Dermis blood vessel endothelial cell (primary cell): ENCODE measurements around the gene UQCRFS1. TPM values are rescaled to one million over a fixed set of nuclear protein-coding genes. Genes with fewer than 3 reads are reported as not detected.
"Not testable (repeated sequence)": the region's sequence is repeated elsewhere in the genome, so short reads cannot be mapped to it uniquely, and the experiment has no call there.

ENCODE experiments used
- DNase-seq: peaks from one replicate; pipeline ENCODE4 v3.0.0; 2010
- total RNA-seq: library from RNA; depleted of rRNA; stranded (reverse); fragments of >200 nt; gene quantifications from 2 replicates; pipeline ENCODE4 v1.2.3, GENCODE V29; 2014

Gene UQCRFS1
- total RNA-seq, 1 donor from 2014 or later: 34.7 TPM

DNA sequence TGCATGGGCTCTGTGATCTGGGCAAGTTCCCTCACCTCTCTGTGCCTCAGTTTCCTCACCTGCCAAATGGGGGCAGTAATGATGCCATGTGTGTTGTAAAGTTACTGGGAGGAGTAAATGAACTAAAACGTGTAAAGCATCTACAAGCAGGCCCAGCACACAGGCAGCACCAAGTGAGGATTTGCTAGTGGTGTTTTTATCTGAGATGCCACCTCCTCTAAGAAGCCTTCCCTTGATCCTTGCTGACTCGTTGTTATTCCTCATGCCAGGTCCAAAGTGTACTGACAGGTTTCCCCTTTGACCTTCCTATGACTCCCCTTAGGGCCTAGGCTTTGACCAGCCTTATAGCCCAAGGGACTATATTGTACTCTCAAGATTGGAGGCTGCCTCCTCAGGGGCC is 1.5 kb upstream of the UQCRFS1 start:
- DNase-seq: no peak

DNA sequence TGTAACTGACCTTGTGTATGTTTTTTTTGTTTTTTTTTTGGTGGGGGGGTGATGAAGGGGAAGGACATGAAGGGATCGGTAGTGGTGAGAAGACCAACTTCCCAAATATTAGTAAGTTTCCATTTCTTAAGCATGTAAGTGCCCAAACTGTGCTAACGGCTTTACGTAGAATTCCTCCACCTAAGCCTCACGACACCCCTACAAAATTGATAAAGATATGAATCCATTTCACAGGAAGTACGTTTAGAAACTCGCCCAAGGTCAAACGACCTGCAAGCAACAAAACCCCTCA is 649 bp downstream of the UQCRFS1 start:
- no peak for DNase-seq

DNA sequence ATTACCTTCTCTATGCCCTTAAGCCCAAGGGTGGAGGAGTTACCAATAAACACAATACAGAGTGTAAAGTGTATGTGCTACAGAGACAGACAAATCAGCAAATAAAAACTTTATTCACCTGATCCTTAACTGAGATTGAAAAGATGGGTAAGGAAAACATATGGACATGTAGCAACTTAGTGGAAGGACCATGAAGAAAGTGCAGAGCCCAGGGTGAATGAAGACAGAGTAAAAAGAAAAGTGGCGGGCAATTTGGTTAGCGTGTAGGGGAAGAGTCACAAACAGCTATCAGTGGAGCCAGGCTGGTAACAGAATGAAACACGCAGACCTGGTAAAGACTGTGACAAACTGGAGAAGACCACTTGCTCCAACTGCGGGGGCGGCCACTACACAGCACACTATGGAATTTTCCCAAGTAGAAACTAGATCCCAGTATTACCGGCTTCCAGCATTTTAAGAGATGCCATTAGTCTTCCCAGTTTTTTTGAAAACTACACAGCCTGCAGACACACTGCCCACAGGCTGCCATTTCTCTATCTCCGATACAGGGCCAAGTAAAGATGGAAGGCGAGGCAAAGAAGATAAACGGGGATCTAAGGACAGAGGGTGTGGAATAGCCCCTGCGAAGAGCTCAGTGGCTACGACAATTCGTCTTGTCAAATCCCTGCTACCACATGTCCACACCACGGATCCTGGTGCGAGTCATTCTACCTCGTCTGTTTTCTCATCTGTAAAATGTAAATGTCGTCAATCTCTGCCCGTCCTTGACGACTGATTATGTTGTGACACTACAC is 1.2 kb downstream of the UQCRFS1 start:
- peak; percentile 43 for DNase-seq

DNA sequence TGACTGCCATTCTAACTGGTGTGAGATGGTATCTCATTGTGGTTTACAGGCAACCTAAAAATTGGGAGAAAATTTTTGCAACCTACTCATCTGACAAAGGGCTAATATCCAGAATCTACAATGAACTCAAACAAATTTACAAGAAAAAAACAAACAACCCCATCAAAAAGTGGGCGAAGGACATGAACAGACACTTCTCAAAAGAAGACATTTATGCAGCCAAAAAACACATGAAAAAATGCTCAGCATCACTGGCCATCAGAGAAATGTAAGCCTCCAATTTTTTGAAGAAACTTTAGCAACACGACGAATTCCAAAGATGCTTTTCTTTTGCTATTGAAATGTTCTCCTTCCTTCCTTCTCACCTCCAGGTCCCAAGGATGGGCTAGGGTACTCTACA is 1.9 kb downstream of the UQCRFS1 start:
- not testable (repeated sequence) for DNase-seq

DNA sequence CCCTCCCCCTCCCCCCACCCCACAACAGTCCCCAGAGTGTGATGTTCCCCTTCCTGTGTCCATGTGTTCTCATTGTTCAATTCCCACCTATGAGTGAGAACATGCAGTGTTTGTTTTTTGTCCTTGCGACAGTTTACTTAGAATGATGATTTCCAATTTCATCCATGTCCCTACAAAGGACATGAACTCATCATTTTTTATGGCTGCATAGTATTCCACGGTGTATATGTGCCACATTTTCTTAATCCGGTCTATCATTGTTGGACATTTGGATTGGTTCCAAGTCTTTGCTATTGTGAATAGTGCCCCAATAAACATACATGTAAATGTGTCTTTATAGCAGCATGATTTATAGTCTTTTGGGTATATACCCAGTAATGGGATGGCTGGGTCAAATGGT is 2.4 kb downstream of the UQCRFS1 start:
- DNase-seq: not testable (repeated sequence)

DNA sequence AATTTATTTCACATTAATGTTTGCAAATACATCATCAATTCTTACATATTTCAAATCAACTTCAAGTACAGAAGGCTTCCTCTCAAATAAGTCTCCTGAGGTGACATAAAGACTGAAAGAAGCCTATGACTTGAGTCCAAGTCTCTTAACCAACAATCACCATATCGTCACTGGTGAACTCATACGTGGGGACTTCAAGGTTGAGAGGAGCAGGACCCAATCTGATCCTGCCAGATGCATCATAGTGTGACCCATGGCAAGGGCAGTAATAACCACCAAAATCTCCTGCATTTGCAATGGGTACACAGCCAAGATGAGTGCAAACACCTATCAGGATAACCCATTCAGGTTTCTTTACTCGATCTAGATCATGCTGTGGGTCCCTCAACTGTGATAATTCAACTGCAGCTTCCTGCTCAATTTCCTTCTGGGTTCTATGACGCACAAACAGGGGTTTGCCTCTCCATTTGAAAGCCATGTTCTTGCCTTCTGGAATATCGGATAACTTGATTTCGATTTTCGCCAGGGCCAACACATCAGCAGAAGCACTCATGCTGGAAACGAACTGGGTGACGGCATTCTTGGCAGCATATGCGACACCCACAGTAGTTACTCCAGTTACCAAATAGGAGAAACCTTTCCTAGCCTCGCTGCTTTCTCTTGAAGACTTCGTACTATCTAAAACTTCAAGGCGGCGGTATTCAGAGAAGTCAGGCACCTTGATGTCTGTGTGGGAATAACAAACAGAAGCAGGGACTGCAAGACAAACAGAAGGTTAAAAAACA is 5.4 kb downstream of the UQCRFS1 start:
- DNase-seq: not testable (repeated sequence)

DNA sequence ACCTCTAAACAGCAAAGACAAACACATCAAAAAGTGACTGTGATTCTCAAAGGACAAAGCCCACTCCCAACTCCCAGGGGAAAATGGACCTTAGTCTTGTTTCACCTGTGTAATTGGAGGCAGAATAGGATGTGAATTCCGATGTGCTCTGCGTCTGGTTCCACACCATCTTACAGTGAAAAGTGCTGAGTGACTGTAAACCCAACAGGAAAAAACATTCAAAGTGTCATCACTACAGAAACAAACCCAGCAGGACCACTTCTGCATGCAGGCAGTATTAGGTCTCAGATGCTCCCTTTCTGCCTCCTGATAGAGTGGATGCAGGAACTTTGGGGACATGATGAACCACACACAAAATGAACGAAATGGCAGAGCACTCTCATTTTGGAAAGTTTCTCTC is 6.5 kb downstream of the UQCRFS1 start:
- no peak for DNase-seq

DNA sequence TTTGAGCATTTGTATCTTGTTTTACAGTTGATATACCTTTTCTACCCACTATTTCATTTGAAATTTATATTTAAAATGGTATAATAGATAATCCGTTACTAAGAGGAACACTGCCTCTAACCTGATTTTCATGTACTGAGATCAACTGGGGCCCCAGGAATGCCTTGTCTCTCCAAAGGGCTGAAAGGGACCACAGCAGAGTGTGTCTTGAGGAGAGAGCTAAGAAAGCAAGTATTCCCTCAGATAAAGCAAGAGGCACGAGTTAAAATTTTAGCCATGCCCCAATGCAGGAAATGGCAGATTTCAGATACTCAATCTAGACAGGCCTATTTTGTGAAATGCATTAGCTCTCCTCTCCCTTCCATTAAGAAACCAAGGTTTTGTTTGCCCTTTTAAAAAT is 10.7 kb downstream of the UQCRFS1 start:
- no peak for DNase-seq

DNA sequence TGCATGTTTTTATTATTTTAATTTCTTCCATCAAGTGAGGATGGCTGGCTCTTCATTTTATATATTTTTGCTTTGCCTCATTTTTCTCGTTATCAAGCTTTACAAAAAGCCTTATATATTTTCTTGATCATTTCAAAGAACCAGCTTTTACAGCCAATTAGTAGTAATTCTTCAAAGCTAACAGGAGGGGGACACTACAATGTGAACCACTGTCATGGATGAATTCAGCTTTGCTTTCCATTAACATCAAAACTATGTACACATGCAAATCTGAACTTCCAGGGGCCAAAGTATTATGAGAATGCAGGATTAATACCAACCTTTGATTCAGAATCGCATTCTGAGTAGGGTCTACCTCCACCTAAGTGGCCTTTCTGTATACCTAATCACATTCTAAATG is 11.1 kb downstream of the UQCRFS1 start:
- no peak for DNase-seq

DNA sequence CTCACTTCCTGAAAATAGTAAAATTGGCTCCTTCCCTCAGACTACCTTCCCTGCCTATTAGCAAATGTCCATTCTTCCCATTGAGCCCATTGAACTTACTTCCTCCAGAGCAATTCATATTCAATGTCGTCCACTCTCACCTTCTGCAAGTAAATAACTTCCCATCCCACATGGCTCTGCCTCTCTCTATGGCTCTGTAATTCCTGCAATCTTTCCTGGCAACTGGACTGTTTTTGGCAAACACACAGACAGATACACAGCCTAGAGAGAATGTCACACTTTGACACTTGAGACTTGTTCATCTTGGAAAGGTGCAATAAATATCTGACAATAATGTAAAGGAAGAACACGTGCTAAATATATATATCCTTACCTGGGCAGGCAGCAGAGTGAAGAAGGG is 18.3 kb downstream of the UQCRFS1 start:
- DNase-seq: no peak

DNA sequence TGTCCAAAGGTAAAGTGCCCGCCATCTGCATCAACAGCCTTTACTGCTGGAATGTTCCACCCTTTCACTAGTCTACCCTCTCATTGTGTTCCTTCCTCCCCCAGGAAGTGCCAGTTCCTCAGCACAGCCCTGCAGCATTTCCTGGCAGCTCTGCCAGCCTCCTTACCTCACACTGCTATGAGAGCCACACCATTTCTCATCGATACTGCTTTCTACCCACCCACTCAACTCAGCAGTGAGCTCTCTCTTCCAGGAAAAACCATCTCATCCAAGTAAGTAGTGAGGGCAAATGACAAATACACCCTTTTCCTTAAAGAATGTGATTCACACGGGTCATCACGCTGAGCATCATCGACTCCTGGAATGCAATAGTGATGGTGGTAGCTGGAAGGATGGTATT is 19.8 kb downstream of the UQCRFS1 start:
- no peak for DNase-seq

DNA sequence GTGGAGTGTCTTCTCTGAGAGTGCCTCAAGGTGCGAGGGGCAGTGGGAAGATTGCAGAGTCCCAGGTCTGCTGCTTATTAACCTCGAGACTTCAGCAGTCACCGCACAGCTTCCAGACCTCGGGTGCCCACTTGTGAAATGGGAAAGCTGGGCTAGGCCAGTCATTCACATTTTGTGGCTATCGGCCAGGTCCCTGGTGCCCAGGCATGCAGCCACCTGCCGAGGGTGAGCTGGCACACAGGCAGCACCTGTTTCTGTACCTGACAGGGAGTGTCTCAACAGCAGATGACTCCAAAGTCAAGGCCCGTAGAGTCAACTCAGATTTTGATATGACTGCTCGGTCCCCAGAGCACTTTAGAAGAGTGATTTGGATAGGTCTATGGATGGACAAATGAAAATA is 21.9 kb downstream of the UQCRFS1 start:
- DNase-seq: no peak

DNA sequence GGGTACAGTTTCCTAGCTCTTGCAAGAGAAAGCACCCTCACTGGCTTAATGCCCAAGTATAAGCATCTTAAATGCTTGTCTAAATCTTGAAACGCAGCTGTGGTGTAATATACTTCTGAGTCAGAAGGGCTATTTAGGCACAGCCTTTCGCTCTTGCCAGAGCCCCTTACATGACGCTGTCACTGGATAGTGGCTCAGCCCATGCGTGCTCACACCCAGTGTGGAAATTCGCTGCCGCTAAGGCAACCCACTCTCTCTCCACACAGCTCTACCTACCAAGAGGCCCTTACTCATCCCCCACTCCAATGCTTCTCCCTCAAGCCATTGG is 24.0 kb downstream of the UQCRFS1 start:
- DNase-seq: no peak

DNA sequence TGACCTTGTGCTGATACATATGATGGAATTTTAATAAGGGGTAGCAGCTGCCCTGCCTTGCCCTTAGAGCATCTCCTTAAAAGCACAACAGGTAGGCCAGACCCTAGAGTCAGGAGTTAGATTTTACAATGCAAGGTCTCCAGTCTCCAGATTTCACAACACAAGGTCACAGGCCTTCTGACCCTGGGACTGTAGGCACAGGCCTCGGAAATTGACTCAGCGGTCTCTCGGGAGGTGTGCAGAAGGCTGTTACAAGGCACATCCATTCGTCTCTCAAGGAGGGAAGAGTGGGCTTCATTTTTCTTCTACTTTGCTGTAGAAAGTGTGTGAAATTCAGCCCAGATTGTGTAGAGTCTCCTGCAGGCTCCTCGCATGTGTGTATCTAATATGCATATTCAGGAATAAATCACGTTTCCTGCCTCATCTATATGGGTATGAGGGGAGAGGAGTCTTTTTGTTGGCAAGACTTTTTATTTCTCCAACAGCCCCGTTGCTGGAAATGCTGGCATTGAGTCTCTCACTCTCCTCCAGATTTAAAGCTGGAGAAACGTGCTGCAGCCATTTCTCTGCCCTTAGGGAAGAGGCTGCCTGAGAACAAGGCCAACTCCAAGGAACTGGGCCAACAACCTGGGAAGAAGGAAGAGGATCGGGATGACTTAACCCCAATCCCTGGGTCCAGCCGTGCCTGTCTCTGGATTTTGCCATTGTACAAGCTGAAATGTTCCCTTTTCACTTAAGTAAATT is 24.5 kb downstream of the UQCRFS1 start:
- no peak for DNase-seq

DNA sequence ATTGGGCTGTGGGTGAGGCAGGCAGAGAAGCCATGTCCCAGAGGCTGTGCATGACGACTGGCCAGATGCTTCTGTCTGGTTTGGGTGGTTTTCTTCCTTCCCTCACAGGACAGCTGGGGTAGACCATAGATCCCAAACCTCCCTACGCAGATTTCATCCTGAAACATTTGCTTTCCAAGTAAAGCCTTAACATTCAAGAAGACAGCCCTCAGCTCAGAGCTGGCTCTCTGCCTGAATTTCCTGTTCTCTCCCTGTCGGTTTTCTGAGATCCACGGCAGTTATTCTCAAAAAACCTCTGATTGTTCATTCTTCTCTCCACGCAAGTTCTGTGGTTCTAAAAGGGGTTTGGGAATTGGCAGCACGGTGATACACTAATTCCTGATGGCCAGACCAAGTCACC is 25.3 kb downstream of the UQCRFS1 start:
- DNase-seq: no peak

DNA sequence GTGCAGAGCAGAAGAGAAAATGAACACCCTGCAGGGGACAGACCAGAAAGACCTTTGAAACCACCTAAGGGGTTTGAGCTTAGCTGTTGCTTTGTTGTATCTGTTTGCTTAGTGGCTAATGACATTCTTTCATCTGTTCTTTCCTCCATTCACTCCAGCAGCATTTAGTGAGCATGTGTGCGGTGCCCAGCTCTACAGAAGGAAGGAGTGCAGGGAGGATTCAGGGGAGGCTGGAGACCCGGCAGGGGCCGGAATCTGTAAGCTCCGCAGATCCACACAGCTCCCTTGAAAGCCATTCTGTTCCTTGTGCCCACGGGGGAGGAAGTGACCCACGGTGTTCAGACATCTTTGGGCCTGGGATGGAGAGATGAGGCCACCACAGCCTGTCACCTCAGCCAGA is 27.5 kb downstream of the UQCRFS1 start:
- no peak for DNase-seq

DNA sequence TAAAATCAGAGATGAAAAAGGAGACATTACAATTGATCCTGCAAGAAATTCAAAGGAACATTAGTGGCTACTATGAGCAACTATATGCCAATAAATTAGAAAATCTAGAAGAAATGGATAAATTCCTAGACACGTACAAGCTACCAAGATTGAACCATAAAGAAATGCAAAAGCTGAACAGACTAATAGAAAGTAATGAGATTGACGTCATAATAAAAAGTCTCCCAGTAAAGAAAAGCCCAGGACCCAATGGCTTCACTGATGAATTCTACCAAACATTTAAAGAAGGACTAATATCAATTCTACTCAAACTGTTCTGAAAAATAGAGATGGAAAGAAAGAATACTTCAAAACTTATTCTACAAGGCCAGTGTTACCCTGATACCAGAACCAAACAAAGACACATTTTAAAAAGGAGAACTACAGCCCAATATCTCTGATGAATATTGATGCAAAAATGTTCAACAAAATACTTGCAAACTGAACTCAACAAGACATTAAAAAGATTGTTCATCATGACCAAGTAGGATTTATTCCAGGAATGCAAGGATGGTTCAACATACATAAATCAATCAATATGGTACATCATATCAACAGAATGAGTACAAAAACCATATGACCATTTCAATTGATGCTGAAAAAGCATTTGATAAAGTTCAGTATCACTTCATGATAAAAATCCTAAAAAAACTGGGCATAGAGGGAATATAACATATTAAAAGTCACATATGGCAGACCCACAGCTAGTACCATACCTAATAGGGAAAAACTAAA is 35.8 kb downstream of the UQCRFS1 start:
- no peak for DNase-seq

DNA sequence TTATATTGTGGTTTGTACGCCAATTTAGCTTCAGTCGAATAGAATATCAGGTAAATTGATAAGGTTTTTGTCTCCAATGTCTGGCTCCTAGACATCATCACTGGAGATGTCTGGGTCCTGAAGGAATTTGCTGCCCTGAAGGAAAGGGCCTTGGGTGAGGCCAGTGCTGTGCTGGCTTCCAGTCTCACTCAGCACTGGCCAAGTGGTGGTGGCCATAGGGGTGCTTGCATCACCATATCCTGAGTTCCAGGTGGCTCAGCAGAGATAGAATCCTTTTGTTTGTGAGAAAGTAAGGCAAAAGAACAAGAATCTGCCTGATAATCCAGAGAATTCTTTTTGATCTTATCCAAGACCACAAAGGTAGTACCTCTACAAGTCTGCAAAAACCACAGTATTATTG is 39.1 kb downstream of the UQCRFS1 start:
- DNase-seq: no peak

DNA sequence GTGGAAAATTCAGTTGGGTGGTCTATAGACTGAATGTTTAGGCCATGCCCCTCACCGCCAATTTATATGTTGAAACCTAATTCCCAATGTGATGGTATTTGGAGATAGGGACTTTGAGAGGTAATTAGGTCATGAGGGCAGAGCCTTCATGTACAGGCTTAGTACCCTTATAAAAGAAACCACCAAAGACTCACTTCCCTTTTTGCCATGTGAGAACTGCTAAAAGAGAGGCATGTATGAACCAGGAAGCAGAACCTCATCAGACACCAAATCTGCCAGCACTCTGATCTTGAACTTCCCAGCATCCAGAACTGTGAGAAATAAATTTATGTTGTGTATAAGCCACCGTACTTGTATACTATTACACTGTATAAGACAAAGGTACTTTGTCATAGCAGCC is 40.6 kb downstream of the UQCRFS1 start:
- DNase-seq: no peak

DNA sequence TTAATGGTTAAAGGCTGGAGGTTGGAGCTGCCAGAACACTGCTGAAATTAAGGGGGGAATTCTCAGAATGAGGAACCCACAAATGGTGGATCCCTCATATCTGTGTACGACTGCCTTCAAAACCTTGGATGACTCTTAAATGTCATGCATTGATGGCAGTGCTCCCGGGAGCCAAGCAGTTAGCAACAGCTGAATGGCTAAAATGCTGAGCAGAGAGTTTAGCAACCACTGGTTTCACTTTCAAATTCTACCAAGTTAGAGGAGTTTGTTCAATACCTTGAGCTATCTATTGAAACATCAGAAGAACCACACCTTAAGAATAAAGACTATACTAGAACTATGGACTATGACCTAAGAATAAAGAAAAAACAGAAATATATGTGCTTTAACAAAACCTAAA is 41.4 kb downstream of the UQCRFS1 start:
- DNase-seq: no peak

DNA sequence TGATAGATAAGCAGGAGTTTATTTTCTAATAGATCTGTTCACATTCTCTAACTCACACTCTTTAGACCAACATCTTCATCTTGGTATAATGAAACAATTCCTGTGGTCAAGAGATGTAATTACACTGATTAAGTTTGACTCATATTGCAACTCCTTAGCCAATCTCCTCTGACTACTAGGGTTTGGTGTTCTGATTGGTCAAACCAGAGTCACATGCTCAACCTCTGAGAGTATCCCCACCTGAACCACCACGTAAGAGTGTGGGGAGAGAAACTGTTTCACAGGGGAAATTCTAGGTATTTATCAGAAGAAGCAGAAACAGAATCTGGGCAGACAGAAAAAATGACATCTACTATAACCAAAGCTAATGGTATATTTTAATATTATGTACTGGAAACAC is 42.4 kb downstream of the UQCRFS1 start:
- DNase-seq: no peak

DNA sequence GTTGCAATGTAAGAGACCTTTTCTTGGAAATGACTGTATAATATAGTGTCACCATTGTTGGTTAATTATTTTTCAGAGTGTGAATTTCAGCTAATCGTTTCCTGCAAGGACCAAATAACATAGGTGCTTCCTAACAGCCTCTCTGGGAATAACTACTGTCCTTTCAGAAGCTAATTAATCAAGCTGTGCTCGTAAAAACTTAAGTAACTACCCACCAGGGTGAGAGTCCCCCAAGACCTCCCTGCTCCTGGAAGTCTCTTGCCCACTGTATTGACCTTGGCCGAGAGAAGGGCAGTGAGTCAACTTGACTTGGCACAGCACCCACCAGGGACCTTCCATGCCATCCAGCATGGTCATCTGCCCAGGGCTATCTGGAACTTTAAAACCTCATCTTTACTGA is 50.3 kb downstream of the UQCRFS1 start:
- no peak for DNase-seq

DNA sequence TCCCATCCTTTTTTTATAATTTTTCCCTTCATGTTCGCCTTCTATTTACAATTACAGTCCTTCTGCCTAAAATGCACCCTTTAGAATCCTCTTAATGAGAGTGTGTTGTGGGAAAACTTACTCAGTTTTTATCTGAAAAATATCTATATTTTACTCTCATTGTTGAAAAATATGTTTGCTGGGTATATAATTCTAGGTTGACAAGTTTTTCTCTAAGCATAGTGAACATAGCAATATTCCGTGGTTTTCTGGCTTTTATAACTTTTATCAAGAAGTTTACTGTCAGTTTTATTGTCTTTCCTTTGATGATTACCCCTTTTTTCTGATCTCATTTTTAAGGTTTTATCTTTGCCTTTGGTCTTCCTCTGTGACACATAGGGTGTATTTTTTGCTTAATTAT is 57.3 kb downstream of the UQCRFS1 start:
- no peak for DNase-seq
